Measurements from ENCODE around the gene ABI3. TPM values are rescaled to one million over a fixed set of nuclear protein-coding genes. Genes with fewer than 3 reads are reported as not detected.

Gene ABI3
- total RNA-seq, 6 experiments from 2014 or later = 0.11 TPM; not detected in 5

DNA sequence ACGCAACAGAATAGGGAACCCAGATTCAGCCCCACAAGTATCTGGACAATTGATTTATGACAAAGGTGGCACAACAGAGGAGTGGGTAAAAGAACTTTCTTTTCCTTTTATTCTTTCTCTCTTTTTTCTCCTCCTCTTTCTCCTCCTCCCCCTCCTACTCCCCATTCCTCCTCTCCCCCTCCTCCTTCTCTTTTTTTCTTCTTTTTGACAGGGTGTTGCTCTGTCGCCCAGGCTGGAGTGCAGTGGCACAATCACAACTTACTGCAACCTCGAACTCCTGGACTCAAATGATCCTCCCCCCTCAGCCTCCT lies 16.3 kb upstream of the ABI3 start:
- H3K4me1 Mint-ChIP-seq (ENCODE audit: low read depth) = peaks cover 32% of the 10 kb centered on the region
- peak overlapping the region; percentile 59 for H3K4me3 Mint-ChIP-seq
- H3K27ac Mint-ChIP-seq = no peak overlapping the region
- no peaks in the 10 kb centered on the region for H3K9me3 Mint-ChIP-seq
- H3K36me3 Mint-ChIP-seq (ENCODE audit: low read depth) = no peaks in the 10 kb centered on the region
- peaks cover 12% of the 10 kb centered on the region for H3K27me3 Mint-ChIP-seq (ENCODE audit: insufficient read depth)
- TF ChIP-seq, protein P1, sequence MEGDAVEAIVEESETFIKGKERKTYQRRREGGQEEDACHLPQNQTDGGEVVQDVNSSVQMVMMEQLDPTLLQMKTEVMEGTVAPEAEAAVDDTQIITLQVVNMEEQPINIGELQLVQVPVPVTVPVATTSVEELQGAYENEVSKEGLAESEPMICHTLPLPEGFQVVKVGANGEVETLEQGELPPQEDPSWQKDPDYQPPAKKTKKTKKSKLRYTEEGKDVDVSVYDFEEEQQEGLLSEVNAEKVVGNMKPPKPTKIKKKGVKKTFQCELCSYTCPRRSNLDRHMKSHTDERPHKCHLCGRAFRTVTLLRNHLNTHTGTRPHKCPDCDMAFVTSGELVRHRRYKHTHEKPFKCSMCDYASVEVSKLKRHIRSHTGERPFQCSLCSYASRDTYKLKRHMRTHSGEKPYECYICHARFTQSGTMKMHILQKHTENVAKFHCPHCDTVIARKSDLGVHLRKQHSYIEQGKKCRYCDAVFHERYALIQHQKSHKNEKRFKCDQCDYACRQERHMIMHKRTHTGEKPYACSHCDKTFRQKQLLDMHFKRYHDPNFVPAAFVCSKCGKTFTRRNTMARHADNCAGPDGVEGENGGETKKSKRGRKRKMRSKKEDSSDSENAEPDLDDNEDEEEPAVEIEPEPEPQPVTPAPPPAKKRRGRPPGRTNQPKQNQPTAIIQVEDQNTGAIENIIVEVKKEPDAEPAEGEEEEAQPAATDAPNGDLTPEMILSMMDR (IDR thresholded peaks at IDR 0.05) = no peak
- no peak for DNase-seq

DNA sequence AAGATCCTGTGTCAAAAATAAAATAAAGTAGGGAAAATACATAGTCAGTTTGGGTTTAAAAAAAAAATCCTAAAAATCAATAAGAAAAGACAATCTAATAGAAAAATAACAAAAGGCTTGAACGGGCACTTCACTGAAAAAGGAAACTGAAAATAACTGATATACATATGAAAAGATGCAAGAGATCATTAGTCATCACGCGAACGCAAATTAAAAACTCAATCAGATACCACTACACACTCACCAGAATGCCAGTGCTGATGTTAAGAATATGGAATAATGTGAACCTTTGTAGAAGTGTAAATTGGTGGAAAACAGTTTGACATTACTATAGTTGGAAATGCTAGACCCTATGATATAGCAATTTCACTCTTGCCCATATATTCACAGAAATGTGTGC lies 14.8 kb upstream of the ABI3 start:
- H3K27ac Mint-ChIP-seq = no peak overlapping the region
- TF ChIP-seq, protein P1 (IDR thresholded peaks at IDR 0.05) = no peak
- DNase-seq = no peak
- H3K9me3 Mint-ChIP-seq = no peaks in the 10 kb centered on the region
- peaks cover 27% of the 10 kb centered on the region for H3K4me1 Mint-ChIP-seq (ENCODE audit: low read depth)
- no peaks in the 10 kb centered on the region for H3K36me3 Mint-ChIP-seq (ENCODE audit: low read depth)
- no peak overlapping the region for H3K4me3 Mint-ChIP-seq
- H3K27me3 Mint-ChIP-seq (ENCODE audit: insufficient read depth) = peaks cover 12% of the 10 kb centered on the region

- Mint-ChIP-seq H3K27ac (no peak overlapping the region), H3K36me3 (ENCODE audit: low read depth) (no peaks in the 10 kb centered on the region), H3K9me3 (no peaks in the 10 kb centered on the region), H3K4me1 (ENCODE audit: low read depth) (peaks cover 31% of the 10 kb centered on the region), H3K4me3 (no peak overlapping the region), H3K27me3 (ENCODE audit: insufficient read depth) (peaks cover 12% of the 10 kb centered on the region)
- TF ChIP-seq, protein P1 (IDR thresholded peaks at IDR 0.05) = no peak
- DNase-seq = no peak
Observed at GRCh38 chr17:49196520-49196919, 14.0 kb upstream of the ABI3 start.

DNA sequence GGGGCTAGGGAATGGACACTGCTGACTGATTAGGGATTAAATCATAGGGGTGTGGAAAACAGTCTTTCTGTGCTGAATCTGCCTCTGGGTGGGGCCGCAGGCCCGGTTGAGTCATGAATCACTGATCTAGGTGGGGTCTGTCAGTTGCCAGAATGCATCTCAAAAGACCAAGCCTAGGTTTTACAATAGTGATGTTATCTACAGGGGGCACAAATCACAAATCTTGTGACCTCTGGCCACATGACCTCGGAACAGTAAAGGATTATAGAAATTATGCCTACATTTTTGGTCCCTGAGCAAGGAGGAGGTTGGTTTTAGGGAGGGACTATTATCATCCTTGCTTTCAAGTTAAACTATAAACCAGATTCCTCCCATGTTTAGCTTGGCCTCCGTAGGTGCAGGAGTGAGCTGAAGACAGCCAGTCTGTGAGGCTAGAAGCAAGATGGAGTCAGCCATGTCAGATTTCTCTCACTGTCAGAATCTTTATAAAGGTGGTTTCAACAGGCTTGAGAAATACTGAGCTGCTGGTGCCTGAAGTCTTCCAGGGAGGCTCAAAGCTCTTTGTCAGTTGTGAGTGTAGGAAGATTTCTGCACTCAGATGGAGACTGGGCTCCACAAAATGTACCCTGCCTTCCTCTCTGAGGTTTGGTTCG lies 13.0 kb upstream of the ABI3 start:
- Mint-ChIP-seq H3K4me1 (ENCODE audit: low read depth) (peaks cover 37% of the 10 kb centered on the region), H3K27ac (no peak overlapping the region), H3K4me3 (no peak overlapping the region), H3K27me3 (ENCODE audit: insufficient read depth) (peaks cover 6% of the 10 kb centered on the region), H3K9me3 (no peaks in the 10 kb centered on the region), H3K36me3 (ENCODE audit: low read depth) (no peaks in the 10 kb centered on the region)
- TF ChIP-seq, protein P1 (IDR thresholded peaks at IDR 0.05) = no peak
- no peak for DNase-seq

DNA sequence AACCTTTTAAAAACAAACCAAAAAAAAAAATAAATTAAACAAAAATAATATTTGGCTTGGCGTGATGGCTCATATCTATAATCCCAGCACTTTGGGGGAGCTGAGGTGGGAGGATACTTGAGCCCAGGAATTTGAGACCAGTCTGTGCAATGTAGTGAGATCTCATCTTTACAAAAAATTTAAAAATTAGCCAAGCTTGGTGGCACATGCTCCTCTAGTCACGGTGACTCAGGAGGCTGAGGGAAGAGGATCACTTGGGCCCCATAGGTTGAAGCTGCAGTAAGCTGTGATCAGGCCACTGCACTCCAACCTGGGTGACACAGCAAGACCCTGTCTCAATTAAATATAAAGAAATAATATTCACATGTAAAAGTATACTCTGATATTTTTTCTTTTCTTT lies 12.3 kb upstream of the ABI3 start:
- no peaks in the 10 kb centered on the region for H3K9me3 Mint-ChIP-seq
- H3K27ac Mint-ChIP-seq = no peak overlapping the region
- H3K4me1 Mint-ChIP-seq (ENCODE audit: low read depth) = peaks cover 36% of the 10 kb centered on the region
- no peaks in the 10 kb centered on the region for H3K36me3 Mint-ChIP-seq (ENCODE audit: low read depth)
- TF ChIP-seq, protein P1 (IDR thresholded peaks at IDR 0.05) = no peak
- H3K4me3 Mint-ChIP-seq = no peak overlapping the region
- H3K27me3 Mint-ChIP-seq (ENCODE audit: insufficient read depth) = peaks cover under 1% of the 10 kb centered on the region
- DNase-seq = no peak
